RWPE2 (cell line): ENCODE data around the gene SQSTM1.
"Not testable (repeated sequence)": the region's sequence is repeated elsewhere in the genome, so short reads cannot be mapped to it uniquely, and the experiment has no call there.

Experiments
- ATAC-seq: fragments of 200-7000 bp; cut with Tn5 transposase; 3 replicates; pipeline ENCODE4 v1.9.1; 2021; ENCODE audit warnings: low read depth
- DNase-seq: peaks from one replicate; pipeline ENCODE4 v3.0.0-alpha.2; 2020; ENCODE audit warnings: low spot score
- H3K27ac ChIP-seq: fragments of 450-650 bp; 2 replicates; pipeline ENCODE4 v1.5.1; 2017; ENCODE audit warnings: mild to moderate bottlenecking; ENCODE audit not compliant: poor library complexity, severe bottlenecking
- H3K27me3 ChIP-seq: fragments of 250-450 bp; sonication (Bioruptor Pico); 2 replicates; pipeline ENCODE4 v1.5.1; 2021; ENCODE audit warnings: mild to moderate bottlenecking, moderate library complexity; ENCODE audit not compliant: insufficient read depth, poor library complexity, severe bottlenecking
- H3K36me3 ChIP-seq: fragments of 250-450 bp; sonication (Bioruptor Pico); 2 replicates; pipeline ENCODE4 v1.5.1; 2020; ENCODE audit warnings: low read depth, mild to moderate bottlenecking, moderate library complexity
- H3K4me1 ChIP-seq: fragments of 250-450 bp; sonication (Bioruptor Pico); 2 replicates; pipeline ENCODE4 v1.5.1; 2021; ENCODE audit warnings: mild to moderate bottlenecking, moderate library complexity; ENCODE audit not compliant: insufficient read depth, poor library complexity, severe bottlenecking
- H3K4me3 ChIP-seq: fragments of 250-450 bp; sonication (Bioruptor Pico); 2 replicates; pipeline ENCODE4 v1.5.1; 2021; ENCODE audit warnings: mild to moderate bottlenecking, moderate library complexity; ENCODE audit not compliant: severe bottlenecking
- H3K9me3 ChIP-seq: fragments of 250-450 bp; sonication (Bioruptor Pico); 2 replicates; pipeline ENCODE4 v1.5.1; 2021; ENCODE audit warnings: mild to moderate bottlenecking, moderate library complexity; ENCODE audit not compliant: severe bottlenecking
- TF ChIP-seq, protein P1 (sequence below): fragments of 450-650 bp; IDR thresholded peaks from one replicate; pipeline ENCODE4 v1.5.1; 2017; ENCODE audit warnings: mild to moderate bottlenecking, moderate library complexity; ENCODE audit not compliant: poor library complexity, severe bottlenecking

Gene SQSTM1

DNA sequence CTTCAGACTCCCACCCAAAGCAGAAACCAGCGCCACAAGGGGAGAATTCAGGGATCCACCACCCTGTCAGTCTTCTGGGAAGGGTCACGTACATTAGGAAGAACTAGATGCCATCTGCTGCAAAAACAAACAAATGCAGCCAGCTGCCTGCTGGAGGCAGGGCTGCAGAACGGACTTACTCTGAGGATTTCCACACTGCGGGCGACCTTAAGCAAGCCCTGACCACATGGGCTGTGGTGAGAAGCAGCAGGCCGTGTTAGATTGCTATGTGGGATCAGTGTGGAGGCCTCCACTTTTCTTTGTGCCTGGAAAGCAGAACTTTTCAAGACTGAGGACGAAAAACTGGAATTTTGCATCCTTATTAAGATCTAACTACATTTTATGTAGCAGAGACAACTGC lies 40.3 kb upstream of the SQSTM1 start:
- ATAC-seq (no peak), DNase-seq (no peak)
- Histone ChIP-seq H3K36me3 (peaks cover 25% of the 10 kb centered on the region), H3K4me3 (no peak overlapping the region), H3K9me3 (no peaks in the 10 kb centered on the region), H3K27me3 (no peaks in the 10 kb centered on the region), H3K4me1 (no peaks in the 10 kb centered on the region), H3K27ac (no peak overlapping the region)
- TF ChIP-seq, protein P1, sequence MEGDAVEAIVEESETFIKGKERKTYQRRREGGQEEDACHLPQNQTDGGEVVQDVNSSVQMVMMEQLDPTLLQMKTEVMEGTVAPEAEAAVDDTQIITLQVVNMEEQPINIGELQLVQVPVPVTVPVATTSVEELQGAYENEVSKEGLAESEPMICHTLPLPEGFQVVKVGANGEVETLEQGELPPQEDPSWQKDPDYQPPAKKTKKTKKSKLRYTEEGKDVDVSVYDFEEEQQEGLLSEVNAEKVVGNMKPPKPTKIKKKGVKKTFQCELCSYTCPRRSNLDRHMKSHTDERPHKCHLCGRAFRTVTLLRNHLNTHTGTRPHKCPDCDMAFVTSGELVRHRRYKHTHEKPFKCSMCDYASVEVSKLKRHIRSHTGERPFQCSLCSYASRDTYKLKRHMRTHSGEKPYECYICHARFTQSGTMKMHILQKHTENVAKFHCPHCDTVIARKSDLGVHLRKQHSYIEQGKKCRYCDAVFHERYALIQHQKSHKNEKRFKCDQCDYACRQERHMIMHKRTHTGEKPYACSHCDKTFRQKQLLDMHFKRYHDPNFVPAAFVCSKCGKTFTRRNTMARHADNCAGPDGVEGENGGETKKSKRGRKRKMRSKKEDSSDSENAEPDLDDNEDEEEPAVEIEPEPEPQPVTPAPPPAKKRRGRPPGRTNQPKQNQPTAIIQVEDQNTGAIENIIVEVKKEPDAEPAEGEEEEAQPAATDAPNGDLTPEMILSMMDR, result no peak

DNA sequence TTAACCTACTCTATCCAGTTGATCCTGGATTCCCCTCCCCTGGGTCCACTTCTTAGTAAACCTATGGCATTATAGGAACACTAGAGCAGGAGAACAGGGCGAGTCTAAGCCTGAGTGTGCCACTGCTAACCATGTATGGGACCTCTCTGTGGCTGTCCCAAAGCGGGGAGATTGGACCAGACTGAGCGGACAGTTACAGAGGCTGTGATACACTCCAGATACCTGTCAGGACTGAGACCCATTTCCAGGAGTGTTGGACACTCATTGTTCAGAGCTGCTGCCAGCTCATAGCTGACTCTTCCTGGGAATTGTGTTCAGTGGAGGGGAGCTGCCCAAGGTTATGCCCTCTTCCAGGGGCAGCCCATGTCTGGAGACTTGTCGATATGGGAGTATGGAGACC lies 38.9 kb upstream of the SQSTM1 start:
- Histone ChIP-seq H3K27ac (no peak overlapping the region), H3K36me3 (peaks cover 10% of the 10 kb centered on the region; the same call in 1 of the 2 replicates), H3K27me3 (no peaks in the 10 kb centered on the region), H3K9me3 (no peaks in the 10 kb centered on the region), H3K4me1 (no peaks in the 10 kb centered on the region), H3K4me3 (no peak overlapping the region)
- DNase-seq, result no peak
- TF ChIP-seq, protein P1, result no peak
- peak; percentile 11; the same call in 1 of the 3 replicates for ATAC-seq

DNA sequence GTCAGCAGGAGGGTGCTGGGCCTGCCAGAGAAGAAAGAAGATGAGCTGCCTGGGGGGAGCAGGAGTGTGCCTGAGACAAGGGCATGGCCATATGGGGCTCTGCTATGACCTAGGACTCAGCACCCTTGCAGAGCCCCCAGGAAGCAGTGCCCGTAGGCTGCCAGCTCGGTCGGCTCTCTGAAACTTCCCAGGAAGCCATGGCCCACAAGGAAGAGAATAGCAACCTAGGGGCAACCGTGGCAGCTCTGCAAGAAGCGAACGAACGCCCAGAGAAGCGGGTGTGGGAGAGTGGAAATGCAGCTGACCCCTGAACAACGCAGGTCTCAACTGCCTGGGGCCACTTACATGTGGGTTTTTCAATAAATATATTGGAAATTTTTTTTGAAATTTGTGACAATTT lies 37.6 kb upstream of the SQSTM1 start:
- H3K27ac ChIP-seq, result no peak overlapping the region
- TF ChIP-seq, protein P1, result no peak
- DNase-seq (no peak), ATAC-seq (no peak)
- H3K9me3 ChIP-seq, result no peaks in the 10 kb centered on the region
- H3K4me3 ChIP-seq, result no peak overlapping the region
- no peaks in the 10 kb centered on the region for H3K36me3 ChIP-seq
- no peaks in the 10 kb centered on the region for H3K4me1 ChIP-seq
- H3K27me3 ChIP-seq, result no peaks in the 10 kb centered on the region

DNA sequence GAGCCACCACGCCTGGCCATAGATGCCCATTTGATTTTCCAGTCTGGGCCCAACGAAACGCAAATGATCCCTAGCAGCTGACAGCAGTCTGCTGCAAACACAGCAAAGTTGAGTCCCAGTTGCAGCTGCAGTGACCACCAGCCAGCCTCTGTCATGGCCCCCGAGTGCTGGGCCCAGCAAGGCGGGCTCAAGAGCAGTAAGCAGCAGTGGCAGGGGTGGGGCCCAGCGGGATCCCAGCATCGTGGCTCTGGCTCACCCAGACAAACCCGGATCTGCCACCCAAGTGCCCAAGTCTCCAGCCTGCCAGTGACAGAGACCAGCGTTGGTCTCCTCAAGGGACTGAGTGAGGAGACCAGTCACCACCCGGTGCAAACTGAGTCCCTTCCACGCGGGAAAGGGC lies 33.8 kb upstream of the SQSTM1 start:
- DNase-seq (no peak), ATAC-seq (0 out of 3 replicates have a peak, but pooled peaks have one; percentile 3)
- Histone ChIP-seq H3K36me3 (no peaks in the 10 kb centered on the region), H3K27me3 (no peaks in the 10 kb centered on the region), H3K4me3 (no peak overlapping the region), H3K4me1 (no peaks in the 10 kb centered on the region), H3K27ac (no peak overlapping the region), H3K9me3 (no peaks in the 10 kb centered on the region)
- TF ChIP-seq, protein P1, result no peak

DNA sequence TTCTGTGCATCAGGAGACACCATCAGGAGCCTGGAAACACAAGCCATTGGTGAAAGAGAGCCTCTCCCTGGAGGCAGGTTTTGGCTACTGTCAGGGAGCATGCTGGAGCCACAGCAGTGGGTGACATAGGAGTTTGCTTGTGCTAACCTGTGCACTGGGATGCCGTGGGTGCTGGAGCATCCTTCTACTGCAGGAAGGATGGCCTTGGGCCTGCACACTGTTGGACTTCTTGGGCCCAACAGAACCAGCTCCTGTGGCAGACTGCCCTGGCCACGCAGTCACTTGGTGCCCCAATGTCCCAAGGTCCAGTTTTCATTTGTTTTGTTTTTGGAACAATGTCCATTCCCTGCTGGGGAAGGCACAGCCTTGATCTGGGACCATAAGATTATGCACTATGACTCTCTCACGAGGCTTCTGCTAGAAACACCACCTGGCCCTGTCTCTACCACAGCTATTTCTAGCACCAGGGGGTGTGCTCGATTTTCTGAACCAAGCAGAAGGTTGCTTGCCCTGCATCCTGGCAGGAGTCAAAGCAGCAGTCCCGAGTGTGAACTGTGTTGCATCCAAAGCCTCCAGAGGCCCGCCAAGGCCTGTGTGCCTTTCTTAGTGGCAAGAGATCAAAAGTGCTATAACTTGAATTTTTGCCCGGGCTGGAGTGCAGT lies 32.4 kb upstream of the SQSTM1 start:
- DNase-seq, result no peak
- TF ChIP-seq, protein P1, result no peak
- H3K4me1 ChIP-seq, result no peaks in the 10 kb centered on the region
- H3K9me3 ChIP-seq, result no peaks in the 10 kb centered on the region
- H3K27me3 ChIP-seq, result no peaks in the 10 kb centered on the region
- H3K4me3 ChIP-seq, result no peak overlapping the region
- no peak overlapping the region for H3K27ac ChIP-seq
- ATAC-seq, result peak; percentile 22; the same call in 1 of the 3 replicates
- H3K36me3 ChIP-seq, result no peaks in the 10 kb centered on the region

DNA sequence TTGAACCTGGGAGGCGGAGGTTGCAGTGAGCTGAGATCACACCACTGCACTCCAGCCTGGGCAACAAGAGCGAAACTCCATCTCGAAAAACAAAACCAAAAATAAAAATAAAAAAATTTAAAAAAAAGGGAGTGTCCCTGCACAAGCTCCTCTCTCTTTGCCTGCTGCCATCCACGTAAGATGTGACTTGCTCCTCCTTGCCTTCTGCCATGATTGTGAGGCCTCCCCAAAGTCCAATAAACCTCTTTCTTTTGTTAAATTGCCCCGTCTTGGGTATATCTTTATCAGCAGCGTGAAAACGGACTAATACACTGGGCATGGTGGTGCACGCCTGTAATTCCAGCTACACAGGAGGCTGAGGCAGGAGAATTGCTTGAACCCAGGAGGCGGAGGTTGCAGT lies 31.4 kb upstream of the SQSTM1 start:
- not testable (repeated sequence) for H3K4me1 ChIP-seq, ATAC-seq, H3K36me3 ChIP-seq, H3K27ac ChIP-seq, H3K4me3 ChIP-seq, DNase-seq, H3K27me3 ChIP-seq, H3K9me3 ChIP-seq
